Skin epidermis (tissue), 12 donors: ENCODE results near the gene OR1J4.

ENCODE experiments used
- H3K27ac ChIP-seq, 21 experiments: fragments of 200-600 bp; sonication (generic) in 11 of 21; one replicate each; pipeline ENCODE4 v1.5.0; 2020; ENCODE audit warnings: mild to moderate bottlenecking in 3 of 21, inconsistent platforms in 2 of 21, moderate library complexity in 2 of 21
- H3K4me3 ChIP-seq, 7 experiments: fragments of 200-600 bp; sonication (generic) in 2 of 7; one replicate each; pipeline ENCODE4 v1.5.0; 2020; ENCODE audit warnings: inconsistent platforms in 2 of 7, mild to moderate bottlenecking in 2 of 7, moderate library complexity in 1 of 7

Gene OR1J4

GRCh38 chr9:122562134-122562760, 43.3 kb downstream of the OR1J4 start:
- Histone ChIP-seq H3K27ac (no peak overlapping the region), H3K4me3 (no peak overlapping the region)

GRCh38 chr9:122567901-122568300, 49.0 kb downstream of the OR1J4 start:
- H3K27ac ChIP-seq = no peak overlapping the region
- H3K4me3 ChIP-seq = no peak overlapping the region
